Neural crest cell (in vitro differentiated cells): ENCODE data around the gene SLC9C2. TPM values are rescaled to one million over a fixed set of nuclear protein-coding genes. Genes with fewer than 3 reads are reported as not detected.
"Not testable (repeated sequence)": the region's sequence is repeated elsewhere in the genome, so short reads cannot be mapped to it uniquely, and the experiment has no call there.

Experiments
- DNase-seq: peaks from one replicate; pipeline ENCODE4 v3.0.0; 2021; ENCODE audit warnings: low read depth, mixed read lengths, low spot score
- H3K27ac Mint-ChIP-seq: one replicate; pipeline ENCODE4 v1.8.0; 2021; ENCODE audit warnings: mild to moderate bottlenecking, mixed read lengths; ENCODE audit not compliant: unreplicated experiment
- H3K27me3 Mint-ChIP-seq: 2 replicates; pipeline ENCODE4 v1.8.0; 2021; ENCODE audit warnings: low read depth, mild to moderate bottlenecking, mixed read lengths
- H3K36me3 Mint-ChIP-seq: 2 replicates; pipeline ENCODE4 v1.8.0; 2021; ENCODE audit warnings: low read depth, mild to moderate bottlenecking, mixed read lengths
- H3K4me1 Mint-ChIP-seq: 2 replicates; pipeline ENCODE4 v1.8.0; 2021; ENCODE audit warnings: mixed read lengths
- H3K4me3 Mint-ChIP-seq: one replicate; pipeline ENCODE4 v1.8.0; 2021; ENCODE audit warnings: mild to moderate bottlenecking, mixed read lengths
- H3K9me3 Mint-ChIP-seq: 2 replicates; pipeline ENCODE4 v1.8.0; 2021; ENCODE audit warnings: mixed read lengths
- CTCF ChIP-seq: fragments of 200-600 bp; sonication (generic); conservative IDR thresholded peaks from 2 replicates; pipeline ENCODE4 v1.5.0; 2021; ENCODE audit warnings: antibody characterized with exemption, mild to moderate bottlenecking
- total RNA-seq: library from RNA; stranded (reverse); gene quantifications from 2 replicates; pipeline ENCODE4 v1.2.1, GENCODE V29; 2021

SLC9C2 gene
- total RNA-seq, 1 donor from 2014 or later = 0.12 TPM

- no peaks in the 10 kb centered on the region for H3K4me1 Mint-ChIP-seq
- peaks cover 21% of the 10 kb centered on the region for H3K36me3 Mint-ChIP-seq
- no peaks in the 10 kb centered on the region for H3K27me3 Mint-ChIP-seq
- DNase-seq = no peak
- no peak overlapping the region for H3K4me3 Mint-ChIP-seq
- no peak overlapping the region for H3K27ac Mint-ChIP-seq
- peaks cover 9% of the 10 kb centered on the region for H3K9me3 Mint-ChIP-seq
- TF ChIP-seq CTCF = no peak
These were observed 14.0 kb upstream of the SLC9C2 start for GRCh38 chr1:173616859-173617258.

GRCh38 chr1:173613086-173613485 is 10.2 kb upstream of the SLC9C2 start:
- not testable (repeated sequence) for H3K9me3 Mint-ChIP-seq, H3K4me1 Mint-ChIP-seq, H3K36me3 Mint-ChIP-seq, H3K27ac Mint-ChIP-seq, H3K27me3 Mint-ChIP-seq, DNase-seq, H3K4me3 Mint-ChIP-seq

GRCh38 chr1:173608503-173609216 is 5.8 kb upstream of the SLC9C2 start:
- DNase-seq = no peak
- peaks cover 5% of the 10 kb centered on the region for H3K9me3 Mint-ChIP-seq
- H3K27ac Mint-ChIP-seq = no peak overlapping the region
- no peaks in the 10 kb centered on the region for H3K4me1 Mint-ChIP-seq
- H3K27me3 Mint-ChIP-seq = no peaks in the 10 kb centered on the region
- H3K4me3 Mint-ChIP-seq = no peak overlapping the region
- TF ChIP-seq CTCF = no peak
- H3K36me3 Mint-ChIP-seq = peaks cover 4% of the 10 kb centered on the region

- TF ChIP-seq CTCF = no peak
- no peaks in the 10 kb centered on the region for H3K36me3 Mint-ChIP-seq
- peaks cover 3% of the 10 kb centered on the region for H3K9me3 Mint-ChIP-seq
- H3K27me3 Mint-ChIP-seq = no peaks in the 10 kb centered on the region
- no peak for DNase-seq
- H3K4me3 Mint-ChIP-seq = no peak overlapping the region
- no peak overlapping the region for H3K27ac Mint-ChIP-seq
- H3K4me1 Mint-ChIP-seq = no peaks in the 10 kb centered on the region
These were observed 1.3 kb downstream of the SLC9C2 start for GRCh38 chr1:173601588-173601987.

GRCh38 chr1:173596097-173596825 is 6.6 kb downstream of the SLC9C2 start:
- H3K27me3 Mint-ChIP-seq = no peaks in the 10 kb centered on the region
- peaks cover 5% of the 10 kb centered on the region for H3K9me3 Mint-ChIP-seq
- H3K27ac Mint-ChIP-seq = no peak overlapping the region
- DNase-seq = no peak
- no peaks in the 10 kb centered on the region for H3K4me1 Mint-ChIP-seq
- H3K4me3 Mint-ChIP-seq = no peak overlapping the region
- H3K36me3 Mint-ChIP-seq = no peaks in the 10 kb centered on the region
- TF ChIP-seq CTCF = no peak

GRCh38 chr1:173591138-173591537 is 11.7 kb downstream of the SLC9C2 start:
- not testable (repeated sequence) for DNase-seq, H3K4me1 Mint-ChIP-seq, H3K27ac Mint-ChIP-seq, H3K27me3 Mint-ChIP-seq, H3K4me3 Mint-ChIP-seq, H3K36me3 Mint-ChIP-seq, H3K9me3 Mint-ChIP-seq
